HepG2 (cell line): ENCODE results near the gene PYURF. TPM values are rescaled to one million over a fixed set of nuclear protein-coding genes. Genes with fewer than 3 reads are reported as not detected.

Experiments used
- ATAC-seq: fragments of 200-7000 bp; cut with Tn5 transposase; 3 replicates; pipeline ENCODE4 v1.9.1; 2020; ENCODE audit warnings: mild to moderate bottlenecking, moderate library complexity
- BruUV-seq: library from RNA; stranded (reverse); fragments of 400-500 nt; replicated peaks from 2 replicates; lab custom pipeline; 2021; lab: Mats Ljungman, UMichigan
- CTCF ChIA-PET: fragments of 300-600 bp; formaldehyde crosslinking; extraction: SDS; loops from one replicate; lab custom pipeline; 2021; ENCODE audit warnings: low total read pairs, inconsistent platforms, low intra/inter-chr PET ratio; lab: Yijun Ruan, JAX
- POLR2A ChIA-PET: fragments of 350-600 bp; sonication (Branson Sonifier 250); formaldehyde crosslinking; loops from one replicate; lab custom pipeline; 2020; ENCODE audit warnings: antibody characterized with exemption, inconsistent platforms; lab: Yijun Ruan, JAX
- DNase-seq: peaks from one replicate; pipeline ENCODE4 v3.0.0-alpha.2; 2015; ENCODE audit warnings: low spot score
- FAIRE-seq: peaks from 3 replicates; lab custom pipeline; 2011; peaks lifted over from hg19 to GRCh38; lab: Jason Lieb, UNC
- H2AFZ ChIP-seq: one replicate; pipeline ENCODE4 v1.6.1; 2011; ENCODE audit warnings: low read length, inconsistent platforms
- H3K27ac ChIP-seq: fragments of 300-600 bp; 3 replicates; pipeline ENCODE4 v1.8.0; 2011; ENCODE audit warnings: mixed run types, mild to moderate bottlenecking, mixed read lengths, low read length, inconsistent platforms; ENCODE audit not compliant: insufficient read depth; ENCODE audit errors: extremely low read length
- H3K27me3 ChIP-seq, 2 experiments: fragments of 200-600 bp in 1 of 2; 2 replicates in 1 of 2; 3 replicates in 1 of 2; pipeline versions ENCODE4 v1.6.0 to v1.8.0; 2011; ENCODE audit warnings: low read length in 2 of 2, mild to moderate bottlenecking in 2 of 2, moderate library complexity in 2 of 2, inconsistent platforms in 1 of 2; ENCODE audit not compliant: insufficient read depth in 2 of 2, control insufficient read depth in 1 of 2
- H3K36me3 ChIP-seq, 2 experiments: fragments of 200-600 bp in 1 of 2; replicated peaks in 1 of 2; 2 replicates in 1 of 2; 3 replicates in 1 of 2; pipeline versions ENCODE4 v1.5.1 to v1.8.0; 2011; ENCODE audit warnings: low read length in 2 of 2, inconsistent platforms in 1 of 2; ENCODE audit not compliant: insufficient read depth in 2 of 2, control insufficient read depth in 1 of 2
- H3K4me1 ChIP-seq: 2 replicates; pipeline ENCODE4 v1.5.1; 2012; ENCODE audit warnings: low read length, inconsistent platforms; ENCODE audit not compliant: insufficient read depth
- H3K4me2 ChIP-seq: 2 replicates; pipeline ENCODE4 v1.6.0; 2011; ENCODE audit warnings: low read depth, low read length, inconsistent platforms
- H3K4me3 ChIP-seq, 3 experiments: fragments of 200-600 bp in 1 of 3; sonication (generic), shearing (Covaris generic) in 1 of 3; replicated peaks in 1 of 3; 2 replicates each; pipeline ENCODE4 v1.5.1; 2011 to 2016; ENCODE audit warnings: low read length in 3 of 3, inconsistent platforms in 2 of 3, low read depth in 2 of 3, mild to moderate bottlenecking in 2 of 3, control low read depth in 1 of 3, mixed read lengths in 1 of 3; ENCODE audit not compliant: insufficient read depth in 1 of 3
- H3K79me2 ChIP-seq: one replicate; pipeline ENCODE4 v1.6.1; 2011; ENCODE audit warnings: low read length, inconsistent platforms; ENCODE audit not compliant: insufficient read depth
- H3K9ac ChIP-seq: 2 replicates; pipeline ENCODE4 v1.6.0; 2011; ENCODE audit warnings: mild to moderate bottlenecking, low read depth, low read length, inconsistent platforms; ENCODE audit not compliant: insufficient read depth
- H3K9me3 ChIP-seq: 2 replicates; pipeline ENCODE4 v1.5.1; 2012; ENCODE audit warnings: mild to moderate bottlenecking, low read length
- H4K20me1 ChIP-seq: 2 replicates; pipeline ENCODE4 v1.6.0; 2011; ENCODE audit warnings: inconsistent platforms, mild to moderate bottlenecking, low read length, moderate library complexity; ENCODE audit not compliant: insufficient read depth
- ATF4 ChIP-seq, 2 experiments: fragments of 450-650 bp in 1 of 2; sonication (generic) in 1 of 2; formaldehyde crosslinking; IDR thresholded peaks; 2 replicates each; pipeline versions ENCODE4 v1.5.0 to v1.8.0; 2020 to 2022; ENCODE audit warnings: mild to moderate bottlenecking in 1 of 2, missing genetic modification reagents in 1 of 2
- BCL6 ChIP-seq: IDR thresholded peaks from 2 replicates; pipeline ENCODE4 v1.6.1; 2016; ENCODE audit warnings: missing genetic modification reagents, missing compliant biosample characterization
- CBFB ChIP-seq: sonication (generic); formaldehyde crosslinking; IDR thresholded peaks from 2 replicates; pipeline ENCODE4 v1.4.0; 2020; ENCODE audit warnings: missing genetic modification reagents
- KAT8 ChIP-seq: IDR thresholded peaks from 2 replicates; pipeline ENCODE4 v1.6.1; 2016; ENCODE audit warnings: missing genetic modification reagents, missing compliant biosample characterization
- KLF6 ChIP-seq: IDR thresholded peaks from 2 replicates; pipeline ENCODE4 v1.8.0; 2016; ENCODE audit warnings: missing biosample characterization, missing genetic modification reagents
- MYNN ChIP-seq: sonication (generic); formaldehyde crosslinking; IDR thresholded peaks from 2 replicates; pipeline ENCODE4 v1.4.0; 2020; ENCODE audit warnings: mild to moderate bottlenecking, low read depth, missing genetic modification reagents
- NR2C2 ChIP-seq: sonication (generic); formaldehyde crosslinking; IDR thresholded peaks from 2 replicates; pipeline ENCODE4 v1.4.0; 2020; ENCODE audit warnings: missing genetic modification reagents, mild to moderate bottlenecking, moderate library complexity, borderline replicate concordance
- PAWR ChIP-seq: sonication (generic); formaldehyde crosslinking; IDR thresholded peaks from 2 replicates; pipeline ENCODE4 v1.4.0; 2020; ENCODE audit warnings: missing genetic modification reagents, mild to moderate bottlenecking, borderline replicate concordance
- RELA ChIP-seq: sonication (generic); formaldehyde crosslinking; IDR thresholded peaks from 2 replicates; pipeline ENCODE4 v1.4.0; 2020; ENCODE audit warnings: missing genetic modification reagents
- RORA ChIP-seq: sonication (generic); formaldehyde crosslinking; IDR thresholded peaks from 2 replicates; pipeline ENCODE4 v1.5.0; 2020; ENCODE audit warnings: mild to moderate bottlenecking, missing genetic modification reagents, moderate library complexity
- STAT5B ChIP-seq: sonication (generic); formaldehyde crosslinking; IDR thresholded peaks from 2 replicates; pipeline ENCODE4 v1.4.0; 2020; ENCODE audit warnings: missing genetic modification reagents
- TFDP2 ChIP-seq: sonication (generic); formaldehyde crosslinking; IDR thresholded peaks from 2 replicates; pipeline ENCODE4 v1.4.0; 2020; ENCODE audit warnings: missing genetic modification reagents
- UBTF ChIP-seq: sonication (generic); formaldehyde crosslinking; IDR thresholded peaks from 2 replicates; pipeline ENCODE4 v1.4.0; 2020; ENCODE audit warnings: mild to moderate bottlenecking, missing genetic modification reagents
- ZFYVE20 ChIP-seq: sonication (generic); formaldehyde crosslinking; IDR thresholded peaks from 2 replicates; pipeline ENCODE4 v1.8.0; 2023; ENCODE audit warnings: low read depth, mild to moderate bottlenecking, moderate library complexity, missing genetic modification reagents, borderline replicate concordance
- WGBS: methylation state at CpG from one replicate; pipeline ENCODE4 v1.1.6; 2017; ENCODE audit warnings: low lambda C conversion rate; 5-methylcytosine and 5-hydroxymethylcytosine counted together
- in situ Hi-C: cut with HindIII; loops from 2 replicates; pipeline ENCODE4 v1.10.0; 2017; ENCODE audit warnings: low pct_unique_long_range_greater_than_20kb; ENCODE audit not compliant: extremely low pct_ligation_motif_present
- intact Hi-C: fragments of 100-400 bp; cut with micrococcal nuclease; formaldehyde crosslinking; loops from one replicate; pipeline ENCODE4 v1.10.0; 2022; ENCODE audit not compliant: unreplicated experiment
- polyA plus RNA-seq, 8 experiments: library from polyadenylated mRNA; depleted of rRNA in 3 of 8; stranded (reverse) in 7 of 8; unstranded in 1 of 8; fragments of >200 nt; fragmentation: Illumina TruSeq in 4 of 8; extraction: Trizol in 4 of 8; gene quantifications; 2 replicates each; pipeline versions ENCODE4 v1.2.1 to v1.2.3, GENCODE V29; 2011 to 2016; ENCODE audit warnings: low read depth in 4 of 8, missing spikeins in 1 of 8, mixed read lengths in 1 of 8; ENCODE audit not compliant: insufficient read depth in 1 of 8
- total RNA-seq, 5 experiments: library from RNA; depleted of rRNA; stranded (reverse); fragments of >200 nt; fragmentation: Illumina TruSeq; extraction: Trizol; gene quantifications; 2 replicates each; pipeline ENCODE4 v1.2.3, GENCODE V29; 2016; ENCODE audit warnings: low read depth in 1 of 5
- TF ChIP-seq, protein P1 (sequence below), 2 experiments: IDR thresholded peaks; 2 replicates each; pipeline ENCODE4 v1.6.1; 2011 to 2012; ENCODE audit warnings: low read length in 2 of 2, borderline replicate concordance in 1 of 2, low read depth in 1 of 2, mild to moderate bottlenecking in 1 of 2, moderate library complexity in 1 of 2
- TF ChIP-seq, protein P2 (sequence below): sonication (generic); formaldehyde crosslinking; IDR thresholded peaks from 2 replicates; pipeline ENCODE4 v1.8.0; 2022; ENCODE audit warnings: mild to moderate bottlenecking, missing genetic modification reagents, borderline replicate concordance

PYURF gene
- total and polyA plus RNA-seq, 2 of the 13 experiments (the other 11 are each of a cell fraction or from before 2014, with no cell fraction given) = 59.9 to 95.2 TPM

DNA sequence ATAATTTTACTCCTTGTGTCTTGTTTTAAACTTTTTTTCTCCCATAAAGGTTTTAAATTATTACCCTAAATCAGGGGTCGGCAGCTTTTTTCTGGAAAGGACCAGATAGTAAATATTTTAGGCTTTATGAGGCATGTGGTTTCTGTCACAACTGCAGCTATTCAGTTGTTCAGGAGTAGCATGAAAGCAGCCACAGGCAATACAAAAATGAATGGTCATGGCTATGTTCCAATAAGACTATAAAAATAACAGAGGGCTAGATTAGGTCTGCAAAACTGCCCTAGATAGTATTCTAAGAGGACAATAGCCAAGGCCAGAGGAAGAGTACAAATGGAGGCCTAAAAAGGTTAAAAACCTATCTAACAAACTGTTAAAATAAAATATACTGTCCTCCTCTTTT is 42.0 kb downstream of the PYURF start:
- no peaks in the 10 kb centered on the region for H3K36me3 ChIP-seq
- POLR2A ChIA-PET = no interaction called here
- 41% methylated on average over 1 of the region's 1 CpG for WGBS
- no peak for TF ChIP-seq MYNN (CRISPR knock-in tag)
- TF ChIP-seq ZFYVE20 (CRISPR knock-in tag) = no peak
- TF ChIP-seq KAT8 (CRISPR knock-in tag) = no peak
- TF ChIP-seq CBFB = no peak
- no peak for TF ChIP-seq STAT5B (CRISPR knock-in tag)
- TF ChIP-seq UBTF (CRISPR knock-in tag) = no peak
- TF ChIP-seq KLF6 (CRISPR knock-in tag) = no peak
- no peak for TF ChIP-seq RELA (CRISPR knock-in tag)
- TF ChIP-seq, protein P1, sequence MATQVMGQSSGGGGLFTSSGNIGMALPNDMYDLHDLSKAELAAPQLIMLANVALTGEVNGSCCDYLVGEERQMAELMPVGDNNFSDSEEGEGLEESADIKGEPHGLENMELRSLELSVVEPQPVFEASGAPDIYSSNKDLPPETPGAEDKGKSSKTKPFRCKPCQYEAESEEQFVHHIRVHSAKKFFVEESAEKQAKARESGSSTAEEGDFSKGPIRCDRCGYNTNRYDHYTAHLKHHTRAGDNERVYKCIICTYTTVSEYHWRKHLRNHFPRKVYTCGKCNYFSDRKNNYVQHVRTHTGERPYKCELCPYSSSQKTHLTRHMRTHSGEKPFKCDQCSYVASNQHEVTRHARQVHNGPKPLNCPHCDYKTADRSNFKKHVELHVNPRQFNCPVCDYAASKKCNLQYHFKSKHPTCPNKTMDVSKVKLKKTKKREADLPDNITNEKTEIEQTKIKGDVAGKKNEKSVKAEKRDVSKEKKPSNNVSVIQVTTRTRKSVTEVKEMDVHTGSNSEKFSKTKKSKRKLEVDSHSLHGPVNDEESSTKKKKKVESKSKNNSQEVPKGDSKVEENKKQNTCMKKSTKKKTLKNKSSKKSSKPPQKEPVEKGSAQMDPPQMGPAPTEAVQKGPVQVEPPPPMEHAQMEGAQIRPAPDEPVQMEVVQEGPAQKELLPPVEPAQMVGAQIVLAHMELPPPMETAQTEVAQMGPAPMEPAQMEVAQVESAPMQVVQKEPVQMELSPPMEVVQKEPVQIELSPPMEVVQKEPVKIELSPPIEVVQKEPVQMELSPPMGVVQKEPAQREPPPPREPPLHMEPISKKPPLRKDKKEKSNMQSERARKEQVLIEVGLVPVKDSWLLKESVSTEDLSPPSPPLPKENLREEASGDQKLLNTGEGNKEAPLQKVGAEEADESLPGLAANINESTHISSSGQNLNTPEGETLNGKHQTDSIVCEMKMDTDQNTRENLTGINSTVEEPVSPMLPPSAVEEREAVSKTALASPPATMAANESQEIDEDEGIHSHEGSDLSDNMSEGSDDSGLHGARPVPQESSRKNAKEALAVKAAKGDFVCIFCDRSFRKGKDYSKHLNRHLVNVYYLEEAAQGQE (IDR thresholded peaks at IDR 0.05; ENCODE audit: borderline replicate concordance in 1 of 2, low read depth in 1 of 2, low read length in 2 of 2) = no peak
- TF ChIP-seq TFDP2 (CRISPR knock-in tag) = no peak
- TF ChIP-seq NR2C2 (CRISPR knock-in tag) = no peak
- no peak for TF ChIP-seq RORA (CRISPR knock-in tag)
- no peak for TF ChIP-seq PAWR (CRISPR knock-in tag)
- TF ChIP-seq, protein P2, sequence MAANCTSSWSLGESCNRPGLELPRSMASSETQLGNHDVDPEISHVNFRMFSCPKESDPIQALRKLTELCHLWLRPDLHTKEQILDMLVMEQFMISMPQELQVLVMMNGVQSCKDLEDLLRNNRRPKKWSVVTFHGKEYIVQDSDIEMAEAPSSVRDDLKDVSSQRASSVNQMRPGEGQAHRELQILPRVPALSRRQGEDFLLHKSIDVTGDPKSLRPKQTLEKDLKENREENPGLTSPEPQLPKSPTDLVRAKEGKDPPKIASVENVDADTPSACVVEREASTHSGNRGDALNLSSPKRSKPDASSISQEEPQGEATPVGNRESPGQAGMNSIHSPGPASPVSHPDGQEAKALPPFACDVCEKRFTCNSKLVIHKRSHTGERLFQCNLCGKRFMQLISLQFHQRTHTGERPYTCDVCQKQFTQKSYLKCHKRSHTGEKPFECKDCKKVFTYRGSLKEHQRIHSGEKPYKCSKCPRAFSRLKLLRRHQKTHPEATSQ (CRISPR knock-in tag) = no peak
- no peak for TF ChIP-seq BCL6 (CRISPR knock-in tag)
- TF ChIP-seq ATF4 (CRISPR knock-in tag; IDR thresholded peaks at IDR 0.05) = no peak

More for the DNA sequence above, 42.0 kb downstream of the PYURF start:
- peaks cover 19% of the 10 kb centered on the region for H3K4me1 ChIP-seq
- no TSS peak for BruUV-seq
- H3K9me3 ChIP-seq = no peaks in the 10 kb centered on the region
- H3K4me2 ChIP-seq = no peak overlapping the region
- ATAC-seq = no peak
- no peak overlapping the region for H3K9ac ChIP-seq
- DNase-seq = no peak
- no peak overlapping the region for H2AFZ ChIP-seq
- H3K27ac ChIP-seq = no peak overlapping the region
- no peak for FAIRE-seq
- no peaks in the 10 kb centered on the region for H3K79me2 ChIP-seq
- H3K4me3 ChIP-seq = no peak overlapping the region
- intact Hi-C loops (no loop called here), in situ Hi-C loops (no loop called here)
- CTCF ChIA-PET = no interaction called here
- H4K20me1 ChIP-seq = no peaks in the 10 kb centered on the region
- H3K27me3 ChIP-seq = no peaks in the 10 kb centered on the region
